ENCODE measurements around the gene EFHC1. TPM values are rescaled to one million over a fixed set of nuclear protein-coding genes. Genes with fewer than 3 reads are reported as not detected.

EFHC1 gene
- polyA plus RNA-seq, 4 donors = 48.8 to 59.9 (median 52.0) TPM

- no peak for DNase-seq (ENCODE audit: low read depth in 4 of 4, low spot score in 3 of 4)
Observed at GRCh38 chr6:52394251-52394666, 25.9 kb upstream of the EFHC1 start.

GRCh38 chr6:52395969-52396368 lies 24.2 kb upstream of the EFHC1 start:
- DNase-seq (ENCODE audit: low read depth in 4 of 4, low spot score in 3 of 4) = no peak

GRCh38 chr6:52399511-52400312 lies 20.4 kb upstream of the EFHC1 start:
- peak in 1 of 4 donors; percentile 35 for DNase-seq (ENCODE audit: low read depth in 4 of 4, low spot score in 3 of 4)

- DNase-seq (ENCODE audit: low read depth in 4 of 4, low spot score in 3 of 4) = no peak
Observed at GRCh38 chr6:52400313-52401041, 19.7 kb upstream of the EFHC1 start.

- no peak for DNase-seq (ENCODE audit: low read depth in 4 of 4, low spot score in 3 of 4)
Observed at GRCh38 chr6:52403086-52403485, 17.1 kb upstream of the EFHC1 start.

- no peak for DNase-seq (ENCODE audit: low read depth in 4 of 4, low spot score in 3 of 4)
Observed at GRCh38 chr6:52403627-52404026, 16.5 kb upstream of the EFHC1 start.

GRCh38 chr6:52405243-52405642 lies 14.9 kb upstream of the EFHC1 start:
- DNase-seq (ENCODE audit: low read depth in 4 of 4, low spot score in 3 of 4) = no peak

- no peak for DNase-seq (ENCODE audit: low read depth in 4 of 4, low spot score in 3 of 4)
Observed at GRCh38 chr6:52407467-52407866, 12.7 kb upstream of the EFHC1 start.

- DNase-seq (ENCODE audit: low read depth in 4 of 4, low spot score in 3 of 4) = no peak
Observed at GRCh38 chr6:52409499-52409898, 10.6 kb upstream of the EFHC1 start.

- no peak for DNase-seq (ENCODE audit: low read depth in 4 of 4, low spot score in 3 of 4)
Observed at GRCh38 chr6:52410979-52411378, 9.2 kb upstream of the EFHC1 start.

GRCh38 chr6:52411911-52412310 lies 8.2 kb upstream of the EFHC1 start:
- DNase-seq (ENCODE audit: low read depth in 4 of 4, low spot score in 3 of 4) = no peak

- no peak for DNase-seq (ENCODE audit: low read depth in 4 of 4, low spot score in 3 of 4)
Observed at GRCh38 chr6:52415333-52415732, 4.8 kb upstream of the EFHC1 start.

GRCh38 chr6:52415917-52416628 lies 4.1 kb upstream of the EFHC1 start:
- DNase-seq (ENCODE audit: low read depth in 4 of 4, low spot score in 3 of 4) = no peak

- DNase-seq (ENCODE audit: low read depth in 4 of 4, low spot score in 3 of 4) = peak in 2 of 4 donors; percentile 41 to 55
Observed at GRCh38 chr6:52416629-52417151, 3.5 kb upstream of the EFHC1 start.

- DNase-seq (ENCODE audit: low read depth in 4 of 4, low spot score in 3 of 4) = no peak
Observed at GRCh38 chr6:52417675-52418111, 2.4 kb upstream of the EFHC1 start.

- no peak for DNase-seq (ENCODE audit: low read depth in 4 of 4, low spot score in 3 of 4)
Observed at GRCh38 chr6:52418606-52419005, 1.5 kb upstream of the EFHC1 start.

GRCh38 chr6:52420668-52421358 lies 671 bp downstream of the EFHC1 start:
- DNase-seq (ENCODE audit: low read depth in 4 of 4, low spot score in 3 of 4) = peak in 2 of 4 donors; percentile 12 to 31

- DNase-seq (ENCODE audit: low read depth in 4 of 4, low spot score in 3 of 4) = no peak
Observed at GRCh38 chr6:52422156-52422555, 2.0 kb downstream of the EFHC1 start.

- DNase-seq (ENCODE audit: low read depth in 4 of 4, low spot score in 3 of 4) = no peak
Observed at GRCh38 chr6:52423448-52423847, 3.3 kb downstream of the EFHC1 start.

- DNase-seq (ENCODE audit: low read depth in 4 of 4, low spot score in 3 of 4) = no peak
Observed at GRCh38 chr6:52423971-52424381, 3.8 kb downstream of the EFHC1 start.
